Peyer's patch (tissue), 4 donors: ENCODE data around the gene SPEM2. TPM values are rescaled to one million over a fixed set of nuclear protein-coding genes. Genes with fewer than 3 reads are reported as not detected.

Source experiments
- DNase-seq, 3 donors: peaks; one replicate each; pipeline ENCODE4 v3.0.0-alpha.2; 2017 to 2019
- H3K27ac ChIP-seq, 4 donors: fragments of 200-600 bp; sonication (generic); one replicate each; pipeline ENCODE4 v1.5.1; 2016 to 2019
- H3K27me3 ChIP-seq, 2 donors: fragments of 200-600 bp; sonication (generic); one replicate each; pipeline ENCODE4 v1.5.1; 2019
- H3K36me3 ChIP-seq, 3 donors: fragments of 200-600 bp; sonication (generic); one replicate each; pipeline ENCODE4 v1.5.1; 2016 to 2019
- H3K4me1 ChIP-seq, 4 donors: fragments of 200-600 bp; sonication (generic); one replicate each; pipeline ENCODE4 v1.5.1; 2016 to 2019
- H3K4me3 ChIP-seq, 4 donors: fragments of 200-600 bp; sonication (generic); 1 replicate in 3 of 4; 2 replicates in 1 of 4; pipeline ENCODE4 v1.5.1; 2016 to 2019; ENCODE audit warnings: mild to moderate bottlenecking in 1 of 4
- H3K9me3 ChIP-seq, 4 donors: fragments of 200-600 bp; sonication (generic); one replicate each; pipeline ENCODE4 v1.5.1; 2016 to 2019; ENCODE audit warnings: mild to moderate bottlenecking in 1 of 4
- CTCF ChIP-seq, 6 experiments: fragments of 450-650 bp in 4 of 6; fragments of 200-600 bp in 2 of 6; sonication (generic) in 1 of 6; IDR thresholded peaks; one replicate each; pipeline ENCODE4 v1.5.1; 2017 to 2019; ENCODE audit warnings: antibody characterized with exemption in 6 of 6, mild to moderate bottlenecking in 3 of 6, moderate library complexity in 1 of 6
- POLR2A ChIP-seq, 2 donors: fragments of 450-650 bp; IDR thresholded peaks; one replicate each; pipeline ENCODE4 v1.5.1; 2017; ENCODE audit warnings: antibody characterized with exemption in 2 of 2, mild to moderate bottlenecking in 2 of 2, moderate library complexity in 2 of 2
- total RNA-seq, 4 donors: library from RNA; depleted of rRNA; stranded (reverse); fragments of >200 nt; gene quantifications; one replicate each; pipeline ENCODE4 v1.1.0, GENCODE V29; 2016

The SPEM2 gene
- total RNA-seq, 4 donors from 2014 or later = not detected

GRCh38 chr17:7435676-7436555, 10.5 kb downstream of the SPEM2 start:
- H3K27me3 ChIP-seq = peaks cover 0 to 19% of the 10 kb centered on the region in 2 donors
- no peaks in the 10 kb centered on the region for H3K36me3 ChIP-seq
- TF ChIP-seq POLR2A (IDR thresholded peaks at IDR 0.05) = no peak
- peak; percentile 9 to 51 (median 25) for TF ChIP-seq CTCF (IDR thresholded peaks at IDR 0.05)
- peaks cover 8 to 47% (median 30%) of the 10 kb centered on the region in 4 donors for H3K4me1 ChIP-seq
- H3K4me3 ChIP-seq = peak overlapping the region; percentile 49 to 76 (median 58)
- no peaks in the 10 kb centered on the region for H3K9me3 ChIP-seq
- peak; percentile 60 to 81 (median 77) for DNase-seq
- peak overlapping the region; percentile 78 to 88 (median 82) for H3K27ac ChIP-seq

DNA sequence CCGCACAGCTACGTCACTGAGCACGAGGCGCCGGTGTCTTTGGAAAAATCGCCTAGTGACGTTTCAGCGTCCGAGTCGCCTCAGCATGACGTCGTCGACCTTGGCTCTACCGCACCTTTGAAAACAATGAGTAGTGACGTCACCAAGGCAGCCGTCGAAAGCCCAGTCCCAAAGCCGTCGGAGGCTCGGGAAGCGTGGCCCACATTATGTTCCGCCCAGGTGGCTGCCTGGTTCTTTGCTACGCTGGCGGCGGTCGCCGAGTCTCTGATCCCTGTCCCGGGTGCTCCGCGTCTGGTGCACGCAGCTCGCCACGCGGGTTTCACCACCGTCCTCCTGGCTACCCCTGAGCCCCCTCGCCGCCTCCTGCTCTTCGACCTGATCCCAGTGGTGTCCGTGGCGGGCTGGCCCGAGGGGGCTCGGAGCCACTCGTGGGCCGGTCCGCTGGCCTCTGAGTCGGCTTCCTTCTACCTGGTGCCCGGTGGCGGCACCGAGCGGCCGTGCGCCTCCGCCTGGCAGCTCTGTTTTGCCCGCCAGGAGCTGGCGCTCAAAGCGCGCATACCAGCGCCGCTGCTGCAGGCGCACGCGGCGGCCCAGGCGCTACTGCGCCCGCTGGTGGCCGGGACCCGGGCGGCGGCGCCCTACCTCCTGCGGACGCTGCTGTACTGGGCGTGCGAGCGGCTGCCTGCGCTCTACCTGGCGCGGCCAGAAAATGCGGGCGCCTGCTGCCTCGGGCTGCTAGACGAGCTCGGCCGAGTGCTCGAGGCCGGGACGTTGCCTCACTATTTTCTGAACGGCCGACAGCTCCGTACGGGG, 11.3 kb downstream of the SPEM2 start:
- H3K4me3 ChIP-seq = peak overlapping the region; percentile 49 to 76 (median 58)
- no peaks in the 10 kb centered on the region for H3K9me3 ChIP-seq
- DNase-seq = peak; percentile 65 to 90 (median 89)
- peaks cover 8 to 48% (median 30%) of the 10 kb centered on the region in 4 donors for H3K4me1 ChIP-seq
- no peaks in the 10 kb centered on the region for H3K36me3 ChIP-seq
- peaks cover 0 to 19% of the 10 kb centered on the region in 2 donors for H3K27me3 ChIP-seq
- peak overlapping the region; percentile 78 to 88 (median 82) for H3K27ac ChIP-seq
- TF ChIP-seq POLR2A (IDR thresholded peaks at IDR 0.05) (peak; percentile 32 to 44), CTCF (IDR thresholded peaks at IDR 0.05) (peak; percentile 57 to 99 (median 88))

DNA sequence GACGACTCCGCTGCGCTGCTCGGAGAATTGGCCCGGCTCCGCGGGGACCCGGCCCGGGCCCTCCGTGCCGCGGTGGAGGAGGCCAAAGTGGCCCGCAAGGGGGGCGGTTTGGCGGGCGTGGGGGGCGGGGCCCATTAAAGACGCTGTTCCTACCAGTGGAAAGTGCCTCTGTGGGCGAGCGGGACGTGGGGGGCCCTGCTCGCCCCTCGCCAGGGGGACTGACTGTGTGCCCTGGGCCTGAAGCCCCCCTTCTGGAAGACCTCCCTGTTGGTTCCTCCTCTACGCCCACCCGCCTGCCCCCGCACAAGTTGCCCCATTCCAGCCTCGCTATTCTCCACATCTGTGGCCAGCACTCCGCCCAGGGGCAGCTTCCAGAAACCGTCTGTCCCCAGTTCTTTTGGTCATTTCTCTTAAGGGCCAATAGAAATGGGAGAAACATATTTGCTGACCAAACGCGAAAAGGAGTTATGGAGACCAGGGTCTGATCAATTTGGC, 12.0 kb downstream of the SPEM2 start:
- no peaks in the 10 kb centered on the region for H3K9me3 ChIP-seq
- H3K27me3 ChIP-seq = peaks cover 0 to 19% of the 10 kb centered on the region in 2 donors
- H3K27ac ChIP-seq = peak overlapping the region in 3 of 4 donors; percentile 78 to 88 (median 80)
- TF ChIP-seq POLR2A (IDR thresholded peaks at IDR 0.05) (no peak), CTCF (IDR thresholded peaks at IDR 0.05) (no peak)
- peaks cover 8 to 48% (median 30%) of the 10 kb centered on the region in 4 donors for H3K4me1 ChIP-seq
- DNase-seq = no peak
- peak overlapping the region in 3 of 4 donors; percentile 49 to 76 (median 67) for H3K4me3 ChIP-seq
- H3K36me3 ChIP-seq = no peaks in the 10 kb centered on the region

DNA sequence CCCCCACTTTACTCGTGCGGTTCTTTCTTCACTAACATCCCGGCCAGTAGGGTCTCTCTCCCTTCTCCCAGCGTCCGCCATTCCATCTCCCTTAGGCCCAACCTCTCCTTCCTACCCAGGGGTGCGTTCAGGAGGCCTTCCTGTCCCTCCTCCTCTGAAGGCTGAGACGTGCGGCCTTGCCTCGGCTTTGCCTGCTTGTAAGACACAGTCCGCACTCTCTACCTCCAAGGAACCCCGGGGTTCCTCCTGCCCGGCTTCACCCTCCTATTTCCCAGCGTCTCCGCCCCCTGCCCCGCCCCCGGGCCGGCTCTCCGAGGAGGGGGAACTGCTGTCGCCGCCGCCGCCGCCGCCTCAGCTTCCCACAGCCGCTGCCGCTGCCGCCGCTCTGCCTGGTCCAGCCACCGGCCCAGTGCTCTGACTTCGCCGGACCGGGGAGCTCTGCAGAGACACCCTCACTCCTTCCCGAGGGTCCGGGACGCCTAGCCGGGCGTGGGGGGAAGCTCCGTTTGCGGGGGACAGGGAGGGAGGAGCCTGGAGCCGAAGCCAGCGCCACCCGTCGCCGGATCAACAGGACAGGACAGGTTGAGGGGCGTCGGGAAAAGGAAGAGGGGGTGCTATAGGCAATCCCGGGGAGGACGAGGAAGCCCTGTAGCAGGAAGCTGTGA, 12.7 kb downstream of the SPEM2 start:
- H3K4me1 ChIP-seq = peaks cover 8 to 48% (median 30%) of the 10 kb centered on the region in 4 donors
- peaks cover 0 to 19% of the 10 kb centered on the region in 2 donors for H3K27me3 ChIP-seq
- no peaks in the 10 kb centered on the region for H3K36me3 ChIP-seq
- peak overlapping the region in 1 of 4 donors; percentile 78 for H3K27ac ChIP-seq
- peak overlapping the region in 3 of 4 donors; percentile 36 to 76 (median 67) for H3K4me3 ChIP-seq
- H3K9me3 ChIP-seq = no peaks in the 10 kb centered on the region
- no peak for TF ChIP-seq POLR2A (IDR thresholded peaks at IDR 0.05)
- peak; percentile 53 to 73 (median 68) for DNase-seq

DNA sequence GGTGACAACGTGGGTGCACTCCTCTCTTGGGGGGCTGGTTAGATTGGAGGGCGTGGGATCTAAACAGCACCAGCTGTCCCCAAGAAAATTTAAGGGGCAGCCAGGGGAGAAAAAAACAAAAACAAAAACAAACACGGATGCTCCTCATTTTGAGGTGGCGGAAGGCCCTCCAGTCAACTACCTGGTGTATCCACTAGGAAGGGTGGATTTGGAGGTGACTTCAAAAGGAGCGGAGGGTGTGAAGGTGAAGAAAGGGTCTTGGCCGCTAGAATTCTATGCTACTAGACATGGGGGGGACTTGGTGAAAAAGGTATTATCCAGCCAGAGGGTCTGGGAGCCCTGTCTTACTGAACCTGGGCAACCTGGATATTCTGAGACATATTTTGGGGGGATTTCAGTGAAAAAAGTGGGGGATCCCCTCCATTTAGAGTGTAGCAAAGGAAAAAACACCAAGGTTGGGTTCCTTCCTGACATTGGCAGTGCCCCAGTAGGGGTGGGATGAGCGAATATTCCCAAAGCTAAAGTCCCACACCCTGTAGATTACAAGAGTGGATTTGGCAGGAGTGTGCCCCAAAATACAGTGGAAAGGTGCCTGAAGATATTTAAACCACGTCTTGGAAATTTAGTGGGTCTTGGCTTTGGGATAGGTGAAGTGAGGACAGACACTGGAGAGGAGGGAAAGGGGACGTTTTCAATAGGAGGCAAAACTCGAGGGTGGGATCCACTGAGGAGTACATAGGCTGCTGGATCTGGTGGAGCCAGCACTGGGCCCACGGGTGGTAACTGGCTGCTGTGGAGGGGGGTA, 13.4 kb downstream of the SPEM2 start:
- H3K4me3 ChIP-seq = peak overlapping the region in 1 of 4 donors; percentile 67
- no peaks in the 10 kb centered on the region for H3K9me3 ChIP-seq
- TF ChIP-seq CTCF (IDR thresholded peaks at IDR 0.05) (no peak), POLR2A (IDR thresholded peaks at IDR 0.05) (no peak)
- peaks cover 8 to 48% (median 30%) of the 10 kb centered on the region in 4 donors for H3K4me1 ChIP-seq
- peaks cover 0 to 19% of the 10 kb centered on the region in 2 donors for H3K27me3 ChIP-seq
- peak overlapping the region in 1 of 4 donors; percentile 42 for H3K27ac ChIP-seq
- no peak for DNase-seq
- H3K36me3 ChIP-seq = no peaks in the 10 kb centered on the region
